ENCODE measurements around the gene DEAF1.

The DEAF1 gene

DNA sequence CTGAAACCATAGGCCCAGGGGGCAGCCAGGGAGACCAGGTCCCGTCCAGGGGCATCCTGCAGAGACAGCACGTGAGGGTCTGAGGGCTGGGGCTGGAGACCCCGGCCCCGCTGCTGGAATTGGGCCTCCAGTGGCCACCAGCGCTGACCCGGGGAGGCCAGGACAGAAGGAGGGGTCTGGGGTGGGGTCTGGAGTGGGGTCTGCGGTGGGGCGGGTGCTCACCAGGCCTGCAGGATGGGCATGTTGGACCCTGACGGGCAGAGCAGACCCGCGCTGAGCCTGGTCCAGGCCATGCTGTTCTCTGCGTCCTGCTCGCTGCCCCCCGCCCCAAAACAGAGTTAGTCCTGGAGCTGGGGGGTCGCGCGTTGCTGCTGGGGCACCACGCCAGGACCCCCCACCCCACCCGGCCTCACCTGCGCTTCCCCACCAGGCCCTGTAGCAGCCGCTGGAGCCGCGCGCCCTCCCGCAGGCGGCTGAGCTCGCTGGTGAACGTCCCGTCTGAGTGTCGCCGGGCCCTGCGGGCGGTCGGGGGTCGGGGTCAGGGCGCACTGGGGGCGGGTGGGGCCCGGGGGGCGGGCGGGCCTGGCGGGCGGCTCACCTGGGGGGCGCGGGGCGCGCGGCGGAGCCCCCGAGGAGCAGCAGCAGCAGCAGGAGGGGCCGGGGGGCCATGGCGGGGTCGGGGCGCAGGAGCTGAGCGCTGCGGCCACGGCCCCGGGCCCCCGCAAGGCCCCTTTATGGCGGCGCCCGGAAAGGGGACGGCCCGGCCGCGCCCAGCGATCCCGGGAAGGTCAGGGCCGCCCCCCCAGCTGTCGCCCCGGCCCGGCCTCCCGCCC is 68.3 kb downstream of the DEAF1 start, which contains the start of gene SCT:
TSS of gene SCT (minus strand) at position 707 of the 833 bp plus-strand sequence. CDS start at position 669, 38 bp downstream.
- DNase-seq (ENCODE audit: extremely low read depth in 1 of 2, low read depth in 1 of 2): no peak

DNA sequence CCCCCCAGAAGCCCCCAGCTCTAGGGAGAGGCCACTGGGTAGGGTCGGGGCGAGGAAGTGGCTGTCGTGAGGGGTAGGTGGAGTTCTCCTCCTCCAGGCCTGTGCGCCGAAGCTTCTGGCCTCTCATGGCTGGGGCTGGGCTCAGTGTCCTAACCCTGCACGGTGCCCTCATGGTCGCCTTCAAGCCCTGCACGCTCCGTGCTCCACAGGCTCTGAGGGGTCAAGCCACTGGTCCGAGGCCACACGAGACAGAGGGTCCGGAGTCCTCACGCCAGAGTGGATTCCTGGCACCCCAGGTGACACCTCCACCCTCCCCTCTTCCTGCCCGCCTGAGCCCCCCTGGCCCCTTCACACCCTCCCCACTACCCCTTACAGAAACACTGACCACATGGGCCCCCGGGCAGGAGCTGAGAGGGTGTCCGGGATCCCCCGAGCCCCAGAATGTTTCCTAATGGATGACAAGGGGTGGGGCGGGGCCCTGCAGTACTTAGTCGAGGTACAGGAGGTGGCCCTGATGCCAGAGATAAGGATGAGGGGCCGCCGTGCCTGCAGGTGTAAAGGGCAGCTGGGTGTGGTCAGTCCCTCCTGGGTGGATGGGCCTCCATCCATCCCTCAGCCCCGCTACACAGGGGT is 69.3 kb downstream of the DEAF1 start:
- no peak for DNase-seq (ENCODE audit: extremely low read depth in 1 of 2, low read depth in 1 of 2)

DNA sequence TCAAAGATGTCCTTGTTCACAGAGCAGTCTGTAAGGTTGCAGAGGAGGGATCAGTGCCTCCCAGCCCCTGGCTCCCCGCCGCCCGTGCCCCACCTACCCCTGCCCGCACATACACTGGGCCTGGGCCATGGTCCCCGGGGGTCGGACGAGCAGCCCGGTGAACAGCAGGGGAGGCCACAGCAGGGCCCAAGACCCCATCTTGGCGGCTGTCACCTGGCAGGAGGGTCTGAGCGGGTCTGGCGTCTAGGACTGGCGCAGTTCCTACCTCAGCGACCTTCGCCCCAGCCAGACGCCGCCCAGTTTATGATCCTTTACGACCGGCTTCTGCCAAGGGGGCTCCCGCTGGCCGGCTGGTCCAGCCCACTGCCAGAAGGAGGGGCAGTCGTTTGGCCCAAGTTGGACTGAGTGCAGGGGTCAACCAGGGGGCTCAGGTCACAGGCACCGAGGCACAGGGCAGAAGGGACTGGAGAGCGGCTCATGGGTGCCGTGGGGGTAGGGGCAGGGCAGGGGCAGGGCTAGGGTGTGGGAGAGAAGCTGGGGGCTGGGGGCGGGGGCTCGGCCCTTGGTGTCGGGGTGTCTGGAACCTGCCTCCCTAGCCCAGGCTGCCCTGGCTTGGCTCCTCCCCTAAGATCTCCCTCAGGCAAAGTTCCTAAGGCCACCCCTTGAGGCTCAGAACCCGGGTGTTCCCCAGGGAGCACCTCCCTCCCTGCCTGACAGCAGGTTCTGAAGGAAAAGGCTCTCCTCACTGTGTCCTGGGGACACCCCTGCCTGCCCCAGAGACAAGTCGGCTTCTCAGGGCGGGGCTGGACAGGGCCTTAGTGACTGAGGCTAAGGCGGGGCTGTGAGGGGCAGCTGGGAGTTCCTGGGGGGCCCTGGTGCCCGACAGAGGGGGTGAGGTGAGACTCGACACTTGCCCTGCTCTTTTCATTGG is 70.1 kb downstream of the DEAF1 start, which contains the start of gene CDHR5:
TSS of gene CDHR5 (minus strand) at position 251 of the 931 bp plus-strand sequence. CDS start at position 198, 53 bp downstream.
- DNase-seq (ENCODE audit: extremely low read depth in 1 of 2, low read depth in 1 of 2): no peak

DNA sequence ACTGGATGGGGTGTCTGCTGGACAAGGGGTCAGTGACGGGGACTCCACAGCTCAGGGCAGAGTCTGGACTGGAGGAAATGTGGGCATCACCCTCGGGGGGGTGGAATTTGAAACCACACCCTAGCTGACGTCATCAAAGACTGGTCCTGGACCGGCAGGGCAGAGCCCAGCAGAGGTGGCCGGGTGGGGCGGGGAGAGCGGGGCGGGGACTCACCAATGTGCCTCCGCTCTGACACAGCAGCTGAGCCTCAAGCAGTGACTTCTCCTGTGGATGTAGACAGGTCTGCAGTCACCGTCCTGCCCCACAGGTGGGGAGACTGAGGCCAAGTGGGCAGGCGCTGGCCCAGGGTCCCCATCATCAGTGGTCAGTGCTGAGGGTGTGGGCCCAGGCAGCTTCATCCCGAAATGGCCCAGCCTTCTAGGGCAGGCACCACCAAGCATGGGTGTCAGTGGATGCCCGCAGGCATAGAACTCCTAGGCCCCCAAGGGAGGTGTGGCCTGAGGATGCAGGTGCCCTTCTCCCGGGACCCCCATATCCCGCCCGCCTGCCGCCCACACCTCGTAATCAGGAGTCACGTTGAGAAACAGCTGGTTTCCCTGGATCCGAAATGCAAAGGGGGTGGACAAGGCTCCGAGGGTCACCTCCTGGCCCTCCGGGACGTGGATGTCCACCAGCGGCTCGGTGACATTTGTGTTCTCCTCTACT is 70.9 kb downstream of the DEAF1 start:
- DNase-seq (ENCODE audit: extremely low read depth in 1 of 2, low read depth in 1 of 2): no peak

DNA sequence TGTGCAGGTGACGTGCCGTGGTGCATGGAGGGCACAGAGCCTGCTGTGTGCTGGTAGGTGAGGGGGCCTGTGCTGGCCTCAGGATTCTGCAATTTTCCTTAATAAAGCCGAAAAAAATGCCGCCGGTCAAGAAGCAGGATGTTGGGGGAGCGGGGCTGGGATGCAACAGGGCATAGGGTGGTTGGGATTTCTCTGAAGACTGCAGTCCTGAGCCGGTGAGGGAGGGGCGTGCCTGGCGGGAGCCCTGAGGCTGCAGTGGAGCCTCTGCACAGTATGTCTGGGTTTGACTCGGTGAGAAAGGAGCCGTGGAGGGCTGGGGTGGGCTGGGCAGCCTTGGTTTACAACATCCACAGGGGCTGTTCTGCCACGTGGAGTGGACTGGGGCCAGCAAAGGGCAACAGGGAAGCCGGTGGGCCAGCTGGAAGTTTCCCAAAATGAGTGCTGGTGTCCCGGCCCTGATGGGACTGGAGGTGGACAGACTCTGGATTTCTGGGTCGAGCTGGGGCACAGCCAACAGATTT is 71.6 kb downstream of the DEAF1 start:
- DNase-seq (ENCODE audit: extremely low read depth in 1 of 2, low read depth in 1 of 2): no peak

DNA sequence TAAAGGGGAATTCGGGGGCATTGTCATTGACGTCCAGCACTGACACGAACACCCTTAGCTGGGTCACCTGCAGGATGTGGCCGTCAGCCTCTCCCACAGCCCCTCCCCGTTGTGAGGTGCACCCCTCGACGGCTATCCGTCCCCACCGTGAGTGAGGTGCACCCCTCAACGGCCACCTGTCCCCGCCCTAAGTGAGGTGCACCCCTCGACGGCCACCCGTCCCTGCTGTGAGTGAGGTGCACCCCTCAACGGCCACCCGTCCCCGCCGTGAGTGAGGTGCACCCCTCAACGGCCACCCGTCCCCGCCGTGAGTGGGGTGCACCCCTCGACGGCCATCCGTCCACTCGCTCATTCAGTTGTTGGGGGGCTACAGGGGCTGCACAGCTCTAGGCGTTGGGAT is 73.2 kb downstream of the DEAF1 start:
- no peak for DNase-seq (ENCODE audit: extremely low read depth in 1 of 2, low read depth in 1 of 2)

DNA sequence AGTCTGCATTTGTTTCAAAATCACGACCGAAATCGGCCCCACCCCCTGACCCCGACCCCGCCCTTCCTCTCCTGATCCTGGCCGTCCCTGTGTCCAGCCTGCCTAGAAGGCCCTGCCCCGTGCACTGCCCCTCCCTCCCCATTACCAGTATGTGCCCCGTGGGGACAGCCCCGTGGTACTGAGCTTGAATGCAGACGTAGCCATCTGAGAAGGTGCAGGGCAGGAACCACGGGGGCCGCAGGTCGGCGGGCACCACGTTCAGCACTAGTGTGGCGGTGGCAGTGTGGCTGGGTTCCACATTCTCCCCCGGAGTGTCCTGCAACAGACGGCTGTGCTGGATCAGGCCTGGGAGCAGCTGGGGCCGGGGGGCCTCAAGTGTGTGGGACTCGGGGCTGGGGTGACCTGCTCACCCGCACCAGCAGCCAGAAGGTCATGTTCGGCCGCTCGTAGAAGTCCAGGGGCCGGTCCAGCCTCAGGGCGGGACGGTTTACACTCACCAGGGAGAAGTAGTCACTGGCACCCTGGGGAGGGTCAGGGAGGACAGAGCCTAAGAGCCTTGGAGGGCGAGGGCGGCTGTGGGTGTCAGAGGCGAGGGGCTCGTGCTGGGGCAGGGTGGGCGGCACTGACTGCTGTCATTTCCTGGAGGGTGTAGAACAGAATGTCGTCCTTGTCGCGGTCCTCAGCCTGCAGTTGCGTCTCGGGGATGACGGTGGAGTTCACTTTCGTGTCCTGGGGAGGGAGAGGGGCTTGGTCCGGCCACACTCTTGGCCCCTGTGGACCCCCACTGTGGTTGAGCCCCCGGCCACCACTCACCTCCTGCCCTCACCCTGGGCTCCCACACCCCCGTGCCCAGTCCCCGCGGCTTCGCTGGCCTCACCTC is 73.8 kb downstream of the DEAF1 start:
- DNase-seq (ENCODE audit: extremely low read depth in 1 of 2, low read depth in 1 of 2): no peak

DNA sequence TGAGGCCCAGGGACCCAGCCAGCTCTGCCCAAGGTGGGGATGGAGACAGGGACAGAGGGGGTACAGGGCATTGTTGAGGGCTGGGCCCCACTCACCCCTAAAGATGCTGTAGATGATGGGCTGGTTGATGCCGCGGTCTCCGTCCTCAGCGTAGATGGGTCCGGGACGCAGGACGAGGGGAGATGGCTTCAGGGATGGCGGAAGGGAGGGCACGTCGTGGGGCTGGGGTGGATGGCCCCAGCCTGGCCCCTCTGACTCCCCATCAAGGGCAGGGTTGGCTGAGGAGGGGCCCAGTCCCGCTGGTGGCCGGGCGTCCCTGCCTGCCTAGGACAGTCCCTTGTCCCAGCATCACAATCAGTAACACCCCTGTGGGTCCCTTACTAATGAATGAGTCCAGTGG is 74.8 kb downstream of the DEAF1 start:
- no peak for DNase-seq (ENCODE audit: extremely low read depth in 1 of 2, low read depth in 1 of 2)

DNA sequence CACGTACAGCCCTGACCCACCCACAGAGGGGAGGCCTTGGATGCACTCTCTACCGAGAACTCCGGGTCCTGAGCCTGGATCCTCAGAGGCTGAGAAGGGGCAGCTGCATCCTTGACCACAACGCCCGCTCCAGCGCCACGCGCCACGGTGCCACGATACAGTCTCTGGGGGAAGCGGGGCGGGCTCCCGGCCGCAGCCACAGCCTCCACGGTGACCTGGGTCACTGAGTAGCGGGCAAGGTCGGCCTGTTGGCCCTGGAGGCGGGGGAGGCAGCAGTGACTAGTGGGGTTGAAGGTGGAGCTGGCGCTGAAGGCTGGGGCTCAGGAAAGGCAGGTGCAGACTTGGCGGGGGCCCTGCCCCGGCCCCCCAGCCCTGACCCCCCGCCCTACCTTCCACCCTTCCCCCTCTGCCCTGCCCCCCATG is 75.4 kb downstream of the DEAF1 start:
- DNase-seq (ENCODE audit: extremely low read depth in 1 of 2, low read depth in 1 of 2): no peak

DNA sequence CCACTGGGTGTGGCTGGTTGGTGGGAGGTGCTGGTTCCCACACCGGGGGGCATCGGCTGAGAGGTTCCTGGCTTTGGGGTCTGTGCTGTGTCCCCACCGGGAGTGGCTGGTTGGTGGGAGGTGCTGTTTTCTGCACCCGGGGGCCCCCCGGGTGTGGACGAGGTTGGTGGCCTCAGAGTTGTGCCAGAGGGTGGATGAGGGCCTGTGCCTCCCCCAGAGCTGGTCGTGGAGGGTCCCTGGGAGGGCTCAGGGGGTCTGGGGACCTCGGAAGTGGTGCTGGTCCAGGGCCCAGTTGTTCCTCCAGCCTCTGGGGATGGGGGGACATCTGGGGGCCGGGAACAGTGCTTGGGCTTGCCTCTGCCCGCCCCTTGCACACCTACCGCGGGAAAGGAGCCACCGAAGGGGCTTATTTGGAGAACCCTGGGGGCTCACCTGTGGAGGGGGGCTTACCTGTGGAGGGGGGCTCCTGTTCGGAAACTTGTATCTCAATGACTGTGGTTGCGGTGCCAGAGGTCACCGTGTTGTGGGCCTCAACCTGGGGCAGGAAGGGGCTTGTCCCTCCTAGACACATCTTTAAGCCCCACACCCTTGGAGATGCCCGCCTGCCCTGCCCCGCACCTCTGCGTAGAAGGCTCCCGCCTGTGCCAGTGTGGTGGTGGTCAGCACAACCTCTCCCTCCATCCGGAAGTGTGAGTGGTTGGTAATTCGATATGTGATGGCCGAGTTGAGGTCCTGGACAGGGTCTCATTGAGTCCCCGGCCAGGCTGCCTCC is 76.0 kb downstream of the DEAF1 start:
- DNase-seq (ENCODE audit: extremely low read depth in 1 of 2, low read depth in 1 of 2): no peak

DNA sequence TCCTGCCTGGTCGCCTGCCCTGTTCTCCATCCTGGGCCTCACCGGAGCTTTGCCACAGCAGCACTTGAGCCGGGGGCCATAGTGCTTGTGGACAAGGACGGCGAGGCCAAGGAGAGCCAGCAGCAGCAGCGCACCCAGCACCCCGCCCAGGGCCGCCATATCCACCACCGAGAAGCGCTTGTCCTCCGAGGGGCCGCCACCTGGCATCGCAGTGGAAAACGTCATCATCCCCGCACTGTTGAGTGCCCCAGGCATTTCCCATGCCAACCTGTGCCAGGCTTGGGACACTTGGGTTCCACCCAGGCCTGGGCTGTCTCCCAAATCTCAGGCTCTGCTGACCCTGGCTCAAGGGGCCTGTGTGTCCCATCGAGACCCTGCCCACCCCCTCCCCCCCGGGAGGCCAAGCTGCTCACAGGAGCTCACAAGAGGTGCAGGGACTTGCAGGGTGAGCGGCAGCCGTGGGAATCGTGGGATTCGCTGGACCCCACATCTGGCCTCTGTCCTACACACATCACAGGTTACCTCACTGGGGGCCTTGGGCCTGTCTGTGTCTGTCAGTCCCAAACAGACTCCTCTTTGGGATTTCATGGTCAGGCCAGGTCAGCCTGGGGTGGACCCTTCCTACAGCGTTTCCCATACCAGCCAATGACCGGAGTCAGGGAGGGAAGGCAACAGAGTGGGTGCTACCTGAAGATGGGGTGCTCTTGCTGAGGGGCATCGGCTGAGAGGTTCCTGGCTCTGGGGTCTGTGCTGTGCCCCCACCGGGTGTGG is 76.9 kb downstream of the DEAF1 start:
- DNase-seq (ENCODE audit: extremely low read depth in 1 of 2, low read depth in 1 of 2): no peak

DNA sequence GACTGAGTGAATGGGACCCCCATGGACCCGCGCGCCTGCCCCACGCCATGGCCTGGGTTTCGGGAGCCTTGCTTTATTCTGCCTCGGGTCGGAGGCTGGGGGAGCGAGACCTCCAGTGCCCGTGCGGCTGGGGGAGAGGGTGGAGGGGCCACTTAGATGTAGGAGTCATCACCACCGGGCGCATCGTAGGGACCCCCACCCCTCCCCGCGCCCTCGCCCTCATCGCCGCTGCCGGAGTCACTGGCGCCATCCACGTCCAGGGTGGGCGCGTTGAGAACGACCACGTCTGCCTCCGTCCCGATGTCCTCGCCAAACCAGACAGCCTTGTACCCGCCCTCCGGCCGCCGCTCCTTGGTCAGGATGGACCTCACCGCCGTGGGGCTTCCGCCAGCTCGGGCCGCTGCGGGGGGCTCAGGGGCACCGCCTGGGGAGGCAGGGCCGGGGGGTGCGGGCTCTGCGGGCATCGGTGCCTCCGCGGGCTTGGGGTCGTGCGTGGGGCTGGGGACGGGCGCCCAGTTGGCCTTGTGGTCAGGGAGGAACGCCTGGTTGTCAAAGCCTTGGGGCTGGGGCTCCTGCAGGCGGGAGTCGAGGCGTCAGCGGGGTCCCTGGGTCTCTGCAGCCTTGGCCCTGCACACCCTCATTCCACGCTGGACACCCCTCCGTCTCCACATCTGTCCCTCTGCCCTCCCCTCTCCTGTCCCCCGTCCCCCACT is 77.7 kb downstream of the DEAF1 start:
- no peak for DNase-seq (ENCODE audit: extremely low read depth in 1 of 2, low read depth in 1 of 2)

DNA sequence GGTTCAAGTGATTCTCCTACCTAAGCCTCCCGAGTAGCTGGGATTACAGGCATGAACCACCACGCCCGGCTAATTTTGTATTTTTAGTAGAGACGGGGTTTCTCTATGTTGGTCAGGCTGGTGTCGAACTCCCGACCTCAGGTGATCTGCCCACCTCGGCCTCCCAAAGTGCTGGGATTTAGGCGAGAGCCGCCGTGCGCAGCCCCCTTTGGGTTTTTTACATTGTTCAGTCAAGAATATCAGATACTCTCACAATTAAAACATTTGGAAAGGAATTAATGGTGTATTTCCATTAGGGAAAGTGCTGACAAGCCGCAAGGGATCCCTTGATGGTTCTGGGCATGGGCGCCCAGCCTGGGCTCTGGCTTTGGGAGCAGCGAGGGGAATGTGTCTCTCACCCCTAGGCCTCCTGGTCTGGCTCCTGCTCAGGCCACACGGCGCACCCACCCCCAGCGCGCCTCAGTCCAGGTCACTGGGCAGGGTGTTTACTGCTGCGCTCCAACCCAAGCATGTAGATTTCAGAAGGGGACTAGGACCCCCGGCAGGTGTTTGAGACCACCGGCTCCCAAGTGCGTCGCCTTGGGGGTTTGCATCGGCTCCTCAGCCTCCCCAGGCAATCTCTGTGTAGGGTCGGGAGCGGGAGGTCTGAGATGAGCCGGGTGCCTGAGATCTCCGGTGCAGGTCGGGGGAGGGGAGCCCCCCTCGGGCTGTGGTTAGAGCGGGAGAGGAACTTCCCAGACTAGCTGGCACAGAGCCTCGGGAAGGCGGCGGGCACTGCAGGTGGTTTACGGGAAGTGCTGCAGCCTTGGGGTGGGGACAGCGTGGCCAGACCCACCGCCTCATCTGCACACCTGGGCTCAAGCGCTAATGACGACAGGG is 78.5 kb downstream of the DEAF1 start:
- DNase-seq (ENCODE audit: extremely low read depth in 1 of 2, low read depth in 1 of 2): no peak

DNA sequence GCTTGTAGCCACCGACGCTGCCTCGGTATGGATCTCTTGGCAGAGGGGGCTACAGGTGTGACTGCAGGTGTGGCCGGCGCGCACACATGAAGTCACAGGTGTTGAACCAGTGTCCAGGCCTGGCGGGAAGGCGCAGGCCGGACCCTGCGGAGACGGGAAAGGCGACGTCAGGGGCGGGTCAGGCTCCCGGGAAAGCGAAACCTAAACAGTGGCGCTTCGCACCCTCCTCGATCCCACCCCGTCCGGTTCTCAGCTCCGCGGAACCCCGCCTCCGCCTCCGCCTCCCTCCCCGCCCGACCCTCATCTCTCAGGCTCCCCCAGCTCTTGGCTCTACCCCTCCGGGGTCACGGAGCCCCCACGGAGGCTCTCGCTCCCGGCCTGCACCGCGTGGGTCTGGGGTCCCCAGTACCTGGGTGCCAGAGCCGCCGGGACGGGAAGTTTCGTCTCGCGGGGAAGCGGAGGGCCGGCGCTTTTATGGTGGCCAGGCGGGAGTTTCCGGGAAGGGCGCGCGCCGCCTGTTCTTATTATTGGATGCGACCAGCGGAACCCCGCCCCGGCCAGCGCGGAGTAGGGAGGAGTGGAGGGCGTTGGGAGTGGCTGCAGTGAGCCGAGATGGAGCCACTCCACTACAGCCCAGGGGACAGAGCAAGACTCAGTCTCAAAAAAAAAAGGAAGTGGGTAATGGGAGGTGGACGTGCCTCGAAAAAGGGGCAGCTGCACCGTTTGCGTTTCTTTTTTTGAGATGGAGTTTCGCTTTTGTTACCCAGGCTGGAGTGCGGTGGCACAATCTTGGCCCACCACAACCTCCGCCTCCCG is 79.3 kb downstream of the DEAF1 start, which contains the start of gene IRF7:
TSS of gene IRF7 (minus strand) at position 447 of the 816 bp plus-strand sequence. CDS start 586 bp downstream, outside the sequence.
- DNase-seq (ENCODE audit: extremely low read depth in 1 of 2, low read depth in 1 of 2): peak; percentile 63 to 87
